AG04450 (cell line): ENCODE results near the gene RBBP6. TPM values are rescaled to one million over a fixed set of nuclear protein-coding genes. Genes with fewer than 3 reads are reported as not detected.
"Not testable (repeated sequence)": the region's sequence is repeated elsewhere in the genome, so short reads cannot be mapped to it uniquely, and the experiment has no call there.

Experiments used
- CTCF ChIA-PET: fragments of 300-600, 350-600 bp; formaldehyde crosslinking; extraction: SDS; loops from one replicate; lab custom pipeline; 2022; ENCODE audit warnings: antibody characterized with exemption, inconsistent platforms; lab: Charles Lee
- POLR2A ChIA-PET: fragments of 350-600 bp; formaldehyde crosslinking; extraction: SDS; loops from one replicate; lab custom pipeline; 2021; ENCODE audit warnings: antibody characterized with exemption, inconsistent platforms; lab: Yijun Ruan, JAX
- DNase-seq: peaks from one replicate; pipeline ENCODE4 v3.0.0-alpha.2; 2011; ENCODE audit warnings: low read depth, low spot score
- H3K27ac ChIP-seq: one replicate; pipeline ENCODE4 v1.5.1; 2012; ENCODE audit warnings: low read depth, low read length, control low read depth
- H3K27me3 ChIP-seq: one replicate; pipeline ENCODE4 v1.6.0; 2012; ENCODE audit warnings: low read length; ENCODE audit not compliant: control insufficient read depth, insufficient read depth
- H3K4me3 ChIP-seq: 2 replicates; pipeline ENCODE4 v1.5.1; 2011; ENCODE audit warnings: mild to moderate bottlenecking, low read depth, low read length, control low read depth
- H3K9me3 ChIP-seq: 2 replicates; pipeline ENCODE4 v1.5.1; 2012; ENCODE audit warnings: low read length; ENCODE audit not compliant: control insufficient read depth, insufficient read depth
- CTCF ChIP-seq: IDR thresholded peaks from 2 replicates; pipeline ENCODE4 v1.5.1; 2011; ENCODE audit warnings: low read depth, low read length, control low read depth, inconsistent platforms
- polyA minus RNA-seq: library from RNA; depleted of rRNA, polyadenylated mRNA; stranded (reverse); fragments of >200 nt; gene quantifications from 2 replicates; pipeline ENCODE4 v1.2.3, GENCODE V29; 2011; rRNA and poly(A)+ RNA removed
- polyA plus RNA-seq: library from polyadenylated mRNA; depleted of rRNA; stranded (reverse); fragments of >200 nt; gene quantifications from 2 replicates; pipeline ENCODE4 v1.2.3, GENCODE V29; 2011; rRNA removed

RBBP6 gene
- polyA plus RNA-seq, result 32.4 and 41.7 TPM in 2 replicates
- polyA minus RNA-seq, result 31.9 and 55.8 TPM in 2 replicates

GRCh38 chr16:24539295-24539849 lies at the start of gene RBBP6:
RBBP6 (plus strand) TSS chr16:24539566; CDS start chr16:24540627, 1,061 bp downstream.
- TF ChIP-seq CTCF, result peak; percentile 36
- Histone ChIP-seq H3K9me3 (no peaks in the 10 kb centered on the region), H3K4me3 (peak within 1 kb of the TSS; percentile 92), H3K27ac (peak within 1 kb of the TSS; percentile 99), H3K27me3 (no peaks in the 10 kb centered on the region)
- ChIA-PET CTCF (interaction anchor here (0.5 to 1.6 kb wide), 13 partner anchors 10 to 686 kb away, joined by 3 to 11 read pairs (median 4); no protein-coding TSS in a partner anchor), POLR2A (interaction anchor here (0.6 kb wide), 1 partner anchor 20 kb away, joined by 3 read pairs; no protein-coding TSS in a partner anchor)
- peak; percentile 91 for DNase-seq

GRCh38 chr16:24490866-24491265 lies 48.5 kb upstream of the RBBP6 start:
- no peak for TF ChIP-seq CTCF
- no peak for DNase-seq
- Histone ChIP-seq H3K27me3 (no peaks in the 10 kb centered on the region), H3K27ac (no peak overlapping the region), H3K4me3 (no peak overlapping the region), H3K9me3 (no peaks in the 10 kb centered on the region)
- ChIA-PET CTCF (interaction anchor here (1.3 to 3.0 kb wide), 2 partner anchors 9 to 14 kb away, joined by 3 to 10 read pairs; no protein-coding TSS in a partner anchor), POLR2A (no interaction called here)

- ChIA-PET POLR2A (no interaction called here), CTCF (interaction anchor here (1.0 to 3.0 kb wide), 2 partner anchors 13 to 450 kb away, joined by 3 to 10 read pairs; no protein-coding TSS in a partner anchor)
- Histone ChIP-seq H3K9me3 (no peaks in the 10 kb centered on the region), H3K4me3 (no peak overlapping the region), H3K27ac (no peak overlapping the region), H3K27me3 (no peaks in the 10 kb centered on the region)
- no peak for DNase-seq
- no peak for TF ChIP-seq CTCF
Observed at GRCh38 chr16:24491731-24492130, 47.6 kb upstream of the RBBP6 start.

GRCh38 chr16:24493821-24494220 lies 45.5 kb upstream of the RBBP6 start:
- Histone ChIP-seq H3K4me3 (no peak overlapping the region), H3K27ac (no peak overlapping the region), H3K27me3 (no peaks in the 10 kb centered on the region), H3K9me3 (no peaks in the 10 kb centered on the region)
- ChIA-PET CTCF (interaction anchor here (1.0 kb wide), 1 partner anchor 11 kb away, joined by 3 read pairs; no protein-coding TSS in a partner anchor), POLR2A (no interaction called here)
- no peak for TF ChIP-seq CTCF
- no peak for DNase-seq

- DNase-seq, H3K27ac ChIP-seq, POLR2A ChIA-PET, H3K4me3 ChIP-seq, H3K27me3 ChIP-seq, H3K9me3 ChIP-seq: not testable (repeated sequence)
- CTCF ChIA-PET, result interaction anchor here (0.7 to 1.3 kb wide), 2 partner anchors 9 to 1237 kb away, joined by 3 to 9 read pairs; no protein-coding TSS in a partner anchor
Observed at GRCh38 chr16:24495207-24495606, 44.2 kb upstream of the RBBP6 start.
